GM10248 (cell line): ENCODE data around the gene OR10AG1.

Source experiments
- CTCF ChIA-PET: fragments of 300-600 bp; sonication (Branson Sonifier 250); formaldehyde crosslinking; extraction: SDS; loops from one replicate; lab custom pipeline; 2021; ENCODE audit warnings: antibody characterized with exemption; lab: Yijun Ruan, JAX
- POLR2A ChIA-PET: fragments of 350-650 bp; sonication (Branson Sonifier 250); formaldehyde crosslinking; extraction: SDS; loops from one replicate; lab custom pipeline; 2020; ENCODE audit warnings: antibody characterized with exemption; lab: Yijun Ruan, JAX
- DNase-seq: peaks from one replicate; pipeline ENCODE4 v3.0.0; 2012; ENCODE audit errors: extremely low spot score
- CTCF ChIP-seq: IDR thresholded peaks from 2 replicates; pipeline ENCODE4 v1.5.1; 2012; ENCODE audit warnings: mild to moderate bottlenecking, low read depth; ENCODE audit errors: extremely low read depth, missing control alignments, control extremely low read depth

Gene OR10AG1

GRCh38 chr11:55969845-55970244 is at the start of gene OR10AG1:
TSS of gene OR10AG1 (minus strand) at chr11:55969945. CDS start at chr11:55969907, 38 bp downstream.
- POLR2A ChIA-PET = no interaction called here
- no peak for TF ChIP-seq CTCF
- DNase-seq = no peak
- CTCF ChIA-PET = no interaction called here

GRCh38 chr11:56013805-56014204 is 44.1 kb upstream of the OR10AG1 start:
- ChIA-PET CTCF (no interaction called here), POLR2A (no interaction called here)
- no peak for DNase-seq
- no peak for TF ChIP-seq CTCF

- CTCF ChIA-PET = no interaction called here
- POLR2A ChIA-PET = no interaction called here
- TF ChIP-seq CTCF = no peak
- no peak for DNase-seq
Measured at GRCh38 chr11:56010716-56011115, 41.0 kb upstream of the OR10AG1 start.

GRCh38 chr11:55994525-55994924 is 24.8 kb upstream of the OR10AG1 start, which contains the start of gene OR5F1:
TSS of gene OR5F1 (minus strand) at chr11:55994625. CDS start at chr11:55994625, 0 bp downstream.
- POLR2A ChIA-PET = no interaction called here
- DNase-seq = no peak
- TF ChIP-seq CTCF = no peak
- CTCF ChIA-PET = no interaction called here

GRCh38 chr11:55970935-55971334 is 1.2 kb upstream of the OR10AG1 start:
- ChIA-PET POLR2A (no interaction called here), CTCF (no interaction called here)
- DNase-seq = no peak
- TF ChIP-seq CTCF = no peak

- CTCF ChIA-PET = no interaction called here
- DNase-seq = no peak
- POLR2A ChIA-PET = no interaction called here
- TF ChIP-seq CTCF = no peak
Measured at GRCh38 chr11:55967914-55968313, 1.8 kb downstream of the OR10AG1 start.

GRCh38 chr11:55966391-55966790 is 3.4 kb downstream of the OR10AG1 start:
- no peak for TF ChIP-seq CTCF
- ChIA-PET CTCF (no interaction called here), POLR2A (no interaction called here)
- no peak for DNase-seq
